ENCODE results near the gene RSPH1. TPM values are rescaled to one million over a fixed set of nuclear protein-coding genes. Genes with fewer than 3 reads are reported as not detected.

Gene RSPH1
- total and polyA plus RNA-seq, 2 of the 4 experiments (the other 2 are of a cell fraction): not detected

- in situ Hi-C loops (cut with MboI; ENCODE audit: low sequenced_read_pairs) (no loop called here), dilution Hi-C loops (cut with HindIII; ENCODE audit: low sequenced_read_pairs, unreplicated experiment) (no loop called here), intact Hi-C loops (cut with micrococcal nuclease) (no loop called here)
- Histone ChIP-seq H3K4me1 (ENCODE audit: control insufficient read depth, insufficient read depth, low read length) (no peaks in the 10 kb centered on the region), H2BK120ac (ENCODE audit: low read depth, low read length) (no peak overlapping the region), H3K4ac (ENCODE audit: low read depth, low read length) (no peak overlapping the region), H3K4me3 (ENCODE audit: insufficient read depth, low read depth, low read length) (no peak overlapping the region), H3K27ac (ENCODE audit: insufficient read depth, low read length) (no peak overlapping the region), H3K14ac (replicated peaks; ENCODE audit: low read depth, low read length) (no peak overlapping the region), H2AK9ac (replicated peaks; ENCODE audit: low read depth, low read length, poor library complexity) (no peak overlapping the region), H2BK5ac (ENCODE audit: low read depth, low read length, poor library complexity, severe bottlenecking) (no peak overlapping the region), H3K56ac (ENCODE audit: extremely low read depth, insufficient read depth, low read length) (no peak overlapping the region), H2BK15ac (ENCODE audit: low read depth, low read length) (no peak overlapping the region), H2AFZ (replicated peaks; ENCODE audit: low read length, poor library complexity) (no peak overlapping the region), H3K9me1 (ENCODE audit: insufficient read depth, low read length) (no peaks in the 10 kb centered on the region), H3K9me3 (ENCODE audit: control insufficient read depth, insufficient read depth, low read length) (no peaks in the 10 kb centered on the region), H4K5ac (ENCODE audit: low read depth, low read length) (no peak overlapping the region), H3K27me3 (ENCODE audit: control insufficient read depth, insufficient read depth, low read length) (peaks cover 22% of the 10 kb centered on the region), H3K4me2 (ENCODE audit: low read depth, low read length) (no peak overlapping the region), H3K79me1 (ENCODE audit: low read depth in 1 of 2, low read length in 2 of 2) (no peaks in the 10 kb centered on the region), H4K91ac (ENCODE audit: insufficient read depth, low read depth, low read length) (no peak overlapping the region), H3K23ac (ENCODE audit: low read depth, low read length) (no peak overlapping the region), H2BK20ac (ENCODE audit: low read depth, low read length) (no peak overlapping the region), H3K18ac (ENCODE audit: low read depth, low read length) (no peak overlapping the region), H4K8ac (ENCODE audit: low read depth in 2 of 2, low read length in 2 of 2) (no peak overlapping the region), H3K36me3 (ENCODE audit: control insufficient read depth, insufficient read depth, low read length) (no peaks in the 10 kb centered on the region), H2AK5ac (ENCODE audit: low read depth, low read length) (no peak overlapping the region), H4K20me1 (ENCODE audit: insufficient read depth, low read length) (no peaks in the 10 kb centered on the region), H3K9ac (ENCODE audit: low read depth, low read length) (no peak overlapping the region)
- WGBS, 2 experiments (ENCODE audit: extremely low coverage in 2 of 2, insufficient read length in 1 of 2): no CpG with 5 or more reads among the region's 8 CpGs
- ChIA-PET CTCF (no interaction called here), POLR2A (ENCODE audit: unreplicated experiment) (no interaction called here)
- TF ChIP-seq MXI1 (IDR thresholded peaks at IDR 0.05; ENCODE audit: borderline replicate concordance, low read depth, low read length) (no peak), USF2 (IDR thresholded peaks at IDR 0.05; ENCODE audit: low read depth, low read length) (no peak), CHD1 (IDR thresholded peaks at IDR 0.05; ENCODE audit: low read depth, low read length) (no peak), FOS (IDR thresholded peaks at IDR 0.05; ENCODE audit: low read depth, low read length) (no peak), MAFK (IDR thresholded peaks at IDR 0.05; ENCODE audit: low read depth, low read length) (no peak), POLR2A (IDR thresholded peaks at IDR 0.05; ENCODE audit: low read depth, low read length) (no peak)
- ATAC-seq (ENCODE audit: low read depth) (no peak), DNase-seq (no peak)
- BruUV-seq (replicated peaks): no TSS peak
Observed at GRCh38 chr21:42456457-42456856, 39.6 kb downstream of the RSPH1 start.

All from IMR-90 (cell line).